ENCODE data around the gene DHPS. TPM values are rescaled to one million over a fixed set of nuclear protein-coding genes. Genes with fewer than 3 reads are reported as not detected.

DHPS gene
- total and polyA plus RNA-seq, 2 of the 13 experiments (the other 11 are each of a cell fraction or from before 2014, with no cell fraction given): 43.3 to 84.3 TPM

- no peak overlapping the region for H3K9ac ChIP-seq (ENCODE audit: insufficient read depth, low read depth, low read length)
- H3K36me3 ChIP-seq (replicated peaks in 1 of 2; ENCODE audit: control insufficient read depth in 1 of 2, insufficient read depth in 2 of 2, low read length in 2 of 2): peaks cover 36 to 63% of the 10 kb centered on the region in 2 experiments
- no peak overlapping the region for H3K27ac ChIP-seq (ENCODE audit: extremely low read length, insufficient read depth, low read length)
- ChIA-PET POLR2A (interaction anchor here (0.9 to 1.2 kb wide), 3 partner anchors 10 to 66 kb away, joined by 3 to 7 read pairs (median 3); partner anchors contain the start of genes GET3, MAN2B1, WDR83 and ZNF490), CTCF (ENCODE audit: low intra/inter-chr PET ratio, low total read pairs) (interaction anchor here (0.8 to 1.1 kb wide), 2 partner anchors 112 to 115 kb away, joined by 3 read pairs; partner anchors contain the start of gene JUNB)
- no peak overlapping the region for H2AFZ ChIP-seq (ENCODE audit: low read length)
- no peaks in the 10 kb centered on the region for H3K9me3 ChIP-seq (ENCODE audit: low read length)
- H3K4me3 ChIP-seq (replicated peaks in 1 of 3; ENCODE audit: insufficient read depth in 1 of 3, low read depth in 2 of 3, low read length in 3 of 3): no peak overlapping the region
- H3K4me1 ChIP-seq (ENCODE audit: insufficient read depth, low read length): peaks cover 16% of the 10 kb centered on the region
- ATAC-seq (peak; percentile 79), FAIRE-seq (peak; percentile 83), DNase-seq (ENCODE audit: low spot score) (peak; percentile 77)
- BruUV-seq (replicated peaks): no TSS peak
- WGBS (ENCODE audit: low lambda C conversion rate): 42% methylated on average over 2 of the region's 4 CpGs
- H3K4me2 ChIP-seq (ENCODE audit: low read depth, low read length): no peak overlapping the region
- peaks cover 2% of the 10 kb centered on the region; the same call in 1 of the 2 replicates for H4K20me1 ChIP-seq (ENCODE audit: insufficient read depth, low read length)
- in situ Hi-C loops (cut with HindIII; ENCODE audit: extremely low pct_ligation_motif_present, low pct_unique_long_range_greater_than_20kb) (no loop called here), intact Hi-C loops (cut with micrococcal nuclease; ENCODE audit: unreplicated experiment) (no loop called here)
- peaks cover 5% of the 10 kb centered on the region for H3K79me2 ChIP-seq (ENCODE audit: insufficient read depth, low read length)
- H3K27me3 ChIP-seq (ENCODE audit: control insufficient read depth in 1 of 2, insufficient read depth in 2 of 2, low read length in 2 of 2): no peaks in the 10 kb centered on the region; a peak in 1 of 5 replicates
- TF ChIP-seq RBM22 (optimal IDR thresholded peaks at IDR 0.05; ENCODE audit: low read length) (peak; percentile 58), STAG1 (CRISPR knock-in tag; IDR thresholded peaks at IDR 0.05) (peak; percentile 47), RAD21 (CRISPR knock-in tag; IDR thresholded peaks at IDR 0.05) (peak; percentile 61; the same call in 1 of the 2 replicates), KDM2A (CRISPR knock-in tag; IDR thresholded peaks at IDR 0.05; ENCODE audit: borderline replicate concordance, low read depth) (peak; percentile 51), U2AF2 (IDR thresholded peaks at IDR 0.05; ENCODE audit: low read depth, low read length) (no peak), MAFG (CRISPR knock-in tag; IDR thresholded peaks at IDR 0.05) (no peak), TFAP4 (IDR thresholded peaks at IDR 0.05; ENCODE audit: borderline replicate concordance, low read depth) (peak; percentile 32; the same call in 1 of the 2 replicates), SRSF9 (IDR thresholded peaks at IDR 0.05; ENCODE audit: borderline replicate concordance, insufficient read depth, low read depth, low read length, poor library complexity, severe bottlenecking) (no peak), ZNF124 (CRISPR knock-in tag; IDR thresholded peaks at IDR 0.05) (no peak), ZNF567 (CRISPR knock-in tag; IDR thresholded peaks at IDR 0.05; ENCODE audit: borderline replicate concordance) (0 out of 2 replicates have a peak, but pooled peaks have one; percentile 28), RNF219 (CRISPR knock-in tag; IDR thresholded peaks at IDR 0.05) (no peak), ZNF687 (CRISPR knock-in tag; IDR thresholded peaks at IDR 0.05) (peak; percentile 38; the same call in 1 of the 2 replicates), XRCC5 (optimal IDR thresholded peaks at IDR 0.05; ENCODE audit: low read length) (peak; percentile 82), YY1 (IDR thresholded peaks at IDR 0.05; ENCODE audit: insufficient read depth, insufficient replicate concordance, low read depth, low read length) (peak; percentile 13), FOSL2 (CRISPR knock-in tag; IDR thresholded peaks at IDR 0.05) (peak; percentile 11; the same call in 1 of the 2 replicates), SAP130 (CRISPR knock-in tag; IDR thresholded peaks at IDR 0.05; ENCODE audit: low read depth) (peak; percentile 42; the same call in 1 of the 2 replicates), ATF1 (CRISPR knock-in tag; IDR thresholded peaks at IDR 0.05) (no peak), MXD1 (CRISPR knock-in tag; IDR thresholded peaks at IDR 0.05) (no peak)
Measured at GRCh38 chr19:12676384-12676792, 5.3 kb downstream of the DHPS start.
